HepG2 (cell line): ENCODE results near the gene LDLRAD2. TPM values are rescaled to one million over a fixed set of nuclear protein-coding genes. Genes with fewer than 3 reads are reported as not detected.

Experiments
- ARID2 ChIP-seq: sonication (generic); formaldehyde crosslinking; IDR thresholded peaks from 2 replicates; pipeline ENCODE4 v1.8.1; 2022; ENCODE audit warnings: mild to moderate bottlenecking, missing genetic modification reagents, borderline replicate concordance
- CBX1 ChIP-seq: IDR thresholded peaks from one replicate; pipeline ENCODE4 v1.6.1; 2016; ENCODE audit warnings: antibody characterized with exemption, low read depth
- GABPB1 ChIP-seq: IDR thresholded peaks from 2 replicates; pipeline ENCODE4 v1.6.1; 2016; ENCODE audit warnings: mild to moderate bottlenecking, missing genetic modification reagents, moderate library complexity, missing compliant biosample characterization
- HCFC1 ChIP-seq: fragments of 150-350 bp; IDR thresholded peaks from 2 replicates; pipeline ENCODE4 v1.6.1; 2014; ENCODE audit warnings: low read depth, low read length
- PHF8 ChIP-seq: sonication (generic); formaldehyde crosslinking; IDR thresholded peaks from 2 replicates; pipeline ENCODE4 v1.5.0; 2020; ENCODE audit warnings: missing genetic modification reagents
- PITX1 ChIP-seq: sonication (generic); formaldehyde crosslinking; IDR thresholded peaks from 2 replicates; pipeline ENCODE4 v1.5.1; 2020; ENCODE audit warnings: mild to moderate bottlenecking, missing genetic modification reagents
- RARG ChIP-seq: sonication (generic); formaldehyde crosslinking; IDR thresholded peaks from 2 replicates; pipeline ENCODE4 v1.4.0; 2020; ENCODE audit warnings: low read depth, mild to moderate bottlenecking, missing genetic modification reagents
- SALL2 ChIP-seq: sonication (generic); formaldehyde crosslinking; IDR thresholded peaks from 2 replicates; pipeline ENCODE4 v1.8.1; 2023; ENCODE audit warnings: mild to moderate bottlenecking, missing genetic modification reagents, inconsistent platforms
- TARDBP ChIP-seq: sonication (generic); formaldehyde crosslinking; IDR thresholded peaks from 2 replicates; pipeline ENCODE4 v1.8.0; 2022; ENCODE audit warnings: mild to moderate bottlenecking, missing genetic modification reagents
- ZBTB7A ChIP-seq: sonication (generic); formaldehyde crosslinking; IDR thresholded peaks from 2 replicates; pipeline ENCODE4 v1.8.0; 2022; ENCODE audit warnings: mild to moderate bottlenecking, missing genetic modification reagents
- ZFAT ChIP-seq: sonication (generic); formaldehyde crosslinking; conservative IDR thresholded peaks from 2 replicates; pipeline ENCODE4 v1.8.1; 2023; ENCODE audit warnings: missing genetic modification reagents, inconsistent platforms
- ZKSCAN5 ChIP-seq: sonication (generic); formaldehyde crosslinking; IDR thresholded peaks from 2 replicates; pipeline ENCODE4 v1.5.1; 2020; ENCODE audit warnings: mild to moderate bottlenecking, missing genetic modification reagents
- ZNF136 ChIP-seq: sonication (generic); formaldehyde crosslinking; IDR thresholded peaks from 2 replicates; pipeline ENCODE4 v1.8.1; 2022; ENCODE audit warnings: low read depth, mild to moderate bottlenecking, moderate library complexity, missing genetic modification reagents
- ZNF205 ChIP-seq: IDR thresholded peaks from 2 replicates; pipeline ENCODE4 v1.6.1; 2018; ENCODE audit warnings: missing biosample characterization, missing genetic modification reagents
- ZNF552 ChIP-seq: sonication (generic); formaldehyde crosslinking; IDR thresholded peaks from 2 replicates; pipeline ENCODE4 v1.9.0; 2022; ENCODE audit warnings: missing genetic modification reagents, mild to moderate bottlenecking, borderline replicate concordance
- ZNF569 ChIP-seq: sonication (generic); formaldehyde crosslinking; IDR thresholded peaks from 2 replicates; pipeline ENCODE4 v1.5.0; 2020; ENCODE audit warnings: mild to moderate bottlenecking, missing genetic modification reagents, moderate library complexity, borderline replicate concordance
- ZNF607 ChIP-seq: sonication (generic); formaldehyde crosslinking; IDR thresholded peaks from 2 replicates; pipeline ENCODE4 v1.5.1; 2020; ENCODE audit warnings: missing genetic modification reagents, mild to moderate bottlenecking, borderline replicate concordance
- ZNF616 ChIP-seq: sonication (generic); formaldehyde crosslinking; IDR thresholded peaks from 2 replicates; pipeline ENCODE4 v1.5.0; 2020; ENCODE audit warnings: low read depth, mild to moderate bottlenecking, missing genetic modification reagents
- ZNF644 ChIP-seq: IDR thresholded peaks from 2 replicates; pipeline ENCODE4 v1.6.1; 2016; ENCODE audit warnings: low read depth
- ZNF816 ChIP-seq: sonication (generic); formaldehyde crosslinking; IDR thresholded peaks from 2 replicates; pipeline ENCODE4 v1.8.0; 2022; ENCODE audit warnings: missing genetic modification reagents, mild to moderate bottlenecking, borderline replicate concordance
- polyA plus RNA-seq, 8 experiments: library from polyadenylated mRNA; depleted of rRNA in 3 of 8; stranded (reverse) in 7 of 8; unstranded in 1 of 8; fragments of >200 nt; fragmentation: Illumina TruSeq in 4 of 8; extraction: Trizol in 4 of 8; gene quantifications; 2 replicates each; pipeline versions ENCODE4 v1.2.1 to v1.2.3, GENCODE V29; 2011 to 2016; ENCODE audit warnings: low read depth in 4 of 8, missing spikeins in 1 of 8, mixed read lengths in 1 of 8; ENCODE audit not compliant: insufficient read depth in 1 of 8
- total RNA-seq, 5 experiments: library from RNA; depleted of rRNA; stranded (reverse); fragments of >200 nt; fragmentation: Illumina TruSeq; extraction: Trizol; gene quantifications; 2 replicates each; pipeline ENCODE4 v1.2.3, GENCODE V29; 2016; ENCODE audit warnings: low read depth in 1 of 5
- TF ChIP-seq, protein P1 (sequence below): IDR thresholded peaks from 2 replicates; pipeline ENCODE4 v1.6.1; 2016; ENCODE audit warnings: missing biosample characterization, missing genetic modification reagents, low read depth
- TF ChIP-seq, protein P2 (sequence below): sonication (generic); formaldehyde crosslinking; IDR thresholded peaks from 2 replicates; pipeline ENCODE4 v1.5.0; 2020; ENCODE audit warnings: mild to moderate bottlenecking, missing genetic modification reagents
- TF ChIP-seq, protein P3 (sequence below): sonication (generic); formaldehyde crosslinking; IDR thresholded peaks from 2 replicates; pipeline ENCODE4 v1.8.0; 2023; ENCODE audit warnings: mild to moderate bottlenecking, missing genetic modification reagents
- TF ChIP-seq, protein P4 (sequence below): IDR thresholded peaks from 2 replicates; pipeline ENCODE4 v1.6.1; 2012; ENCODE audit warnings: inconsistent platforms

The LDLRAD2 gene
- total and polyA plus RNA-seq, 2 of the 13 experiments (the other 11 are each of a cell fraction or from before 2014, with no cell fraction given): not detected

DNA sequence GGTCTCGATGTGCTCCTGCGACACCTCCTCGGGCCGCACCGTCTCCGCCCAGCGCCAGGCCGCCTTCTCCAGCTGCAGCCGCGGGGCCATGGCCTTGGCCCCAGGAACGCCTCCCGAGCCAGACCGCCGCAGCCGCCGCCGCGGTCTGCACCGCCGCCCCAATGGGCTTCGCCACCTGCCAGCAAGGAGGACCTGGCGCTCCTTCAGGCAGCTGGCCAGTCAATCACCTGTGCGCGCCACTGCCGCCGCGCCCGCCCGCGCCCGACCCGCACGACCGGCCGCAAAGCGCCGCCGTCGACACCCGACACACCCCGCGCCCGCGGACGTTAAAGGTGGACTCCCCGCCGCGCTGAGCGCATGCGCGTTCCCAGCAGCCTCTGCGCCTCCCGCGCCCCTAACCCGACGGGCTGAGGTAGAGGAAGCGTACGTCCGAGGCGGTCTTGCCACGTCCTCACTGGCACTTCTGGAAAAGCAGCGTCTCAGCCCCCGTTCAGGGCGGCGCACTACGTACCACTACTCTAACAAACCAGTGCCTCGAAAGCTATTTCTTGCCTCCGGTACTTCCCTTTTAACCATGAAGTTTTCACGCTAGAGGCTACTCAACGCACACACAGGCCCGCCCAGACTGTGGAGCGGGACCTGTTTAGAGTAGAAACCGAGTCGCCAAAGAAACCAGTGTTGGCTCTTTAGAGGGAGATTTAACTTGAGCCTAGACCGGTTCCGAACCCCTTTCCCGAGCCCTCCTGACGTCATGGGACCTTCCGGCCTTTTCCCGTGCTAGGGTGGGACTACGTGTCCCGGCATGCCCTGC lies 29.0 kb upstream of the LDLRAD2 start, which contains the start of gene USP48 (continued):
- TF ChIP-seq ZNF569 (CRISPR knock-in tag) (no peak), ZNF552 (CRISPR knock-in tag) (no peak), HCFC1 (peak; percentile 50; the same call in 1 of the 2 replicates), ZKSCAN5 (no peak), ZNF205 (CRISPR knock-in tag) (peak; percentile 67; the same call in 1 of the 2 replicates), ZNF136 (no peak), RARG (CRISPR knock-in tag) (no peak), ZNF607 (CRISPR knock-in tag) (0 out of 2 replicates have a peak, but pooled peaks have one; percentile 85), ZNF644 (no peak), ZBTB7A (CRISPR knock-in tag) (peak; percentile 37; the same call in 1 of the 2 replicates), PHF8 (peak; percentile 88), TARDBP (CRISPR knock-in tag) (peak; percentile 80), ZFAT (CRISPR knock-in tag) (no peak), ZNF816 (CRISPR knock-in tag) (peak; percentile 76; the same call in 1 of the 2 replicates), PITX1 (CRISPR knock-in tag) (peak; percentile 39; the same call in 1 of the 2 replicates), SALL2 (CRISPR knock-in tag) (peak; percentile 38; the same call in 1 of the 2 replicates), ARID2 (no peak), GABPB1 (CRISPR knock-in tag) (peak; percentile 93), ZNF616 (CRISPR knock-in tag) (peak; percentile 72), CBX1 (peak; percentile 20)
- TF ChIP-seq, protein P1, sequence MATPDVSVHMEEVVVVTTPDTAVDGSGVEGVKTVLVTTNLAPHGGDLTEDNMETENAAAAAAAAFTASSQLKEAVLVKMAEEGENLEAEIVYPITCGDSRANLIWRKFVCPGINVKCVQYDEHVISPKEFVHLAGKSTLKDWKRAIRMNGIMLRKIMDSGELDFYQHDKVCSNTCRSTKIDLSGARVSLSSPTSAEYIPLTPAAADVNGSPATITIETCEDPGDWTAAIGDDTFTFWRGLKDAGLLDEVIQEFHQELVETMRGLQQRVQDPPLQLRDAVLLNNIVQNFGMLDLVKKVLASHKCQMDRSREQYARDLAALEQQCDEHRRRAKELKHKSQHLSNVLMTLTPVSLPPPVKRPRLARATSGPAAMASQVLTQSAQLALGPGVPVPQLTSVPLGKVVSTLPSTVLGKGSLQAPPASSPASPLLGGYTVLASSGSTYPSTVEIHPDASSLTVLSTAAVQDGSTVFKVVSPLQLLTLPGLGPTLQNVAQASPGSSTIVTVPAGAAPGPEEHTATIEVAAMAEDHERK: no peak; the same call in 1 of the 2 replicates
- TF ChIP-seq, protein P2, sequence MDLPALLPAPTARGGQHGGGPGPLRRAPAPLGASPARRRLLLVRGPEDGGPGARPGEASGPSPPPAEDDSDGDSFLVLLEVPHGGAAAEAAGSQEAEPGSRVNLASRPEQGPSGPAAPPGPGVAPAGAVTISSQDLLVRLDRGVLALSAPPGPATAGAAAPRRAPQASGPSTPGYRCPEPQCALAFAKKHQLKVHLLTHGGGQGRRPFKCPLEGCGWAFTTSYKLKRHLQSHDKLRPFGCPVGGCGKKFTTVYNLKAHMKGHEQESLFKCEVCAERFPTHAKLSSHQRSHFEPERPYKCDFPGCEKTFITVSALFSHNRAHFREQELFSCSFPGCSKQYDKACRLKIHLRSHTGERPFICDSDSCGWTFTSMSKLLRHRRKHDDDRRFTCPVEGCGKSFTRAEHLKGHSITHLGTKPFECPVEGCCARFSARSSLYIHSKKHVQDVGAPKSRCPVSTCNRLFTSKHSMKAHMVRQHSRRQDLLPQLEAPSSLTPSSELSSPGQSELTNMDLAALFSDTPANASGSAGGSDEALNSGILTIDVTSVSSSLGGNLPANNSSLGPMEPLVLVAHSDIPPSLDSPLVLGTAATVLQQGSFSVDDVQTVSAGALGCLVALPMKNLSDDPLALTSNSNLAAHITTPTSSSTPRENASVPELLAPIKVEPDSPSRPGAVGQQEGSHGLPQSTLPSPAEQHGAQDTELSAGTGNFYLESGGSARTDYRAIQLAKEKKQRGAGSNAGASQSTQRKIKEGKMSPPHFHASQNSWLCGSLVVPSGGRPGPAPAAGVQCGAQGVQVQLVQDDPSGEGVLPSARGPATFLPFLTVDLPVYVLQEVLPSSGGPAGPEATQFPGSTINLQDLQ (CRISPR knock-in tag): peak; percentile 95
- TF ChIP-seq, protein P3, sequence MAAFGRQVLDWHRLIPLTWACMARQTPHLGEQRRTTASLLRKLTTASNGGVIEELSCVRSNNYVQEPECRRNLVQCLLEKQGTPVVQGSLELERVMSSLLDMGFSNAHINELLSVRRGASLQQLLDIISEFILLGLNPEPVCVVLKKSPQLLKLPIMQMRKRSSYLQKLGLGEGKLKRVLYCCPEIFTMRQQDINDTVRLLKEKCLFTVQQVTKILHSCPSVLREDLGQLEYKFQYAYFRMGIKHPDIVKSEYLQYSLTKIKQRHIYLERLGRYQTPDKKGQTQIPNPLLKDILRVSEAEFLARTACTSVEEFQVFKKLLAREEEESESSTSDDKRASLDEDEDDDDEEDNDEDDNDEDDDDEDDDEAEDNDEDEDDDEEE: peak; percentile 72; the same call in 1 of the 2 replicates
- TF ChIP-seq, protein P4, sequence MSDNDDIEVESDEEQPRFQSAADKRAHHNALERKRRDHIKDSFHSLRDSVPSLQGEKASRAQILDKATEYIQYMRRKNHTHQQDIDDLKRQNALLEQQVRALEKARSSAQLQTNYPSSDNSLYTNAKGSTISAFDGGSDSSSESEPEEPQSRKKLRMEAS: peak; percentile 77
